Pancreas (tissue), 10 donors: Measurements from ENCODE around the gene CHST11. TPM values are rescaled to one million over a fixed set of nuclear protein-coding genes. Genes with fewer than 3 reads are reported as not detected.

Experiments used
- ATAC-seq, 4 donors: fragments of 200-7000 bp; cut with Tn5 transposase; one replicate each; pipeline versions ENCODE4 v1.8.0 to v1.9.1; 2020; ENCODE audit warnings: mild to moderate bottlenecking in 4 of 4, moderate library complexity in 4 of 4
- DNase-seq, 6 donors: peaks; one replicate each; pipeline ENCODE4 v3.0.0-alpha.2; 2020
- FAIRE-seq: peaks from 2 replicates; lab custom pipeline; 2012; peaks lifted over from hg19 to GRCh38; lab: Jason Lieb, UNC
- H3K27ac ChIP-seq, 4 donors: fragments of 200-600 bp; sonication (generic); 1 replicate in 3 of 4; 2 replicates in 1 of 4; pipeline versions ENCODE4 v1.5.0 to v1.8.0; 2020
- H3K27me3 ChIP-seq, 4 donors: fragments of 200-600 bp; one replicate each; pipeline ENCODE4 v1.8.0; 2021
- H3K36me3 ChIP-seq, 3 donors: fragments of 200-600 bp; sonication (generic) in 1 of 3; one replicate each; pipeline versions ENCODE4 v1.5.0 to v1.8.0; 2020 to 2021
- H3K4me1 ChIP-seq, 3 donors: fragments of 200-600 bp; one replicate each; pipeline ENCODE4 v1.8.0; 2021
- H3K4me3 ChIP-seq, 4 donors: fragments of 200-600 bp; sonication (generic) in 2 of 4; one replicate each; pipeline versions ENCODE4 v1.5.0 to v1.8.0; 2020 to 2021
- H3K9me3 ChIP-seq, 4 donors: fragments of 200-600 bp; one replicate each; pipeline ENCODE4 v1.8.0; 2021
- WGBS, 2 donors: extraction: QIAGEN DNeasy Blood & Tissue Kit; methylation state at CpG; one replicate each; pipeline ENCODE4 v1.1.7; 2013; 5-methylcytosine and 5-hydroxymethylcytosine counted together
- intact Hi-C, 3 donors: fragments of 100-400 bp; cut with DNase I; formaldehyde crosslinking; loops; one replicate each; pipeline versions ENCODE4 v1.11.1 to v1.14.2; 2022
- polyA plus RNA-seq, 2 donors: library from polyadenylated mRNA; stranded (reverse); fragments of 200-250 nt; gene quantifications; one replicate each; pipeline ENCODE4 v1.2.3, GENCODE V29; 2013
- total RNA-seq, 6 donors: library from RNA; stranded (reverse); fragmentation: NEBNext Ultra II Directional in 4 of 6; extraction: Animal tissue kit (Norgen Biotek cat#: 25700) in 4 of 6; gene quantifications; one replicate each; pipeline versions ENCODE4 v1.2.1 to v1.2.4, GENCODE V29; 2021 to 2023
- TF ChIP-seq, protein P1 (sequence below), 4 donors: fragments of 200-600 bp; sonication (generic) in 3 of 4; IDR thresholded peaks; one replicate each; pipeline versions ENCODE4 v1.5.0 to v1.8.0; 2021; ENCODE audit warnings: antibody characterized with exemption in 4 of 4
- donor health status: healthy with polysubstance abuse.
- donor health status: DM: no; HTN: no; CAD: no; lungs with moderate emphysema.
- donor health status: DM: no; HTN: no; CAD: no.
- donor health status: control.
- donor health status: control.
- donor health status: Bipolar disorder and iron deficiency.
- donor health status: DM: yes; HTN: yes; CAD: no.
- donor health status: DM: no; HTN: no; CAD: no.
- donor health status: DM: no; HTN: no; CAD: no.
- donor health status: DM: yes; HTN: yes; CAD: no.

Gene CHST11
- total and polyA plus RNA-seq, 8 donors, result 1.1 to 14.8 (median 7.8) TPM

DNA sequence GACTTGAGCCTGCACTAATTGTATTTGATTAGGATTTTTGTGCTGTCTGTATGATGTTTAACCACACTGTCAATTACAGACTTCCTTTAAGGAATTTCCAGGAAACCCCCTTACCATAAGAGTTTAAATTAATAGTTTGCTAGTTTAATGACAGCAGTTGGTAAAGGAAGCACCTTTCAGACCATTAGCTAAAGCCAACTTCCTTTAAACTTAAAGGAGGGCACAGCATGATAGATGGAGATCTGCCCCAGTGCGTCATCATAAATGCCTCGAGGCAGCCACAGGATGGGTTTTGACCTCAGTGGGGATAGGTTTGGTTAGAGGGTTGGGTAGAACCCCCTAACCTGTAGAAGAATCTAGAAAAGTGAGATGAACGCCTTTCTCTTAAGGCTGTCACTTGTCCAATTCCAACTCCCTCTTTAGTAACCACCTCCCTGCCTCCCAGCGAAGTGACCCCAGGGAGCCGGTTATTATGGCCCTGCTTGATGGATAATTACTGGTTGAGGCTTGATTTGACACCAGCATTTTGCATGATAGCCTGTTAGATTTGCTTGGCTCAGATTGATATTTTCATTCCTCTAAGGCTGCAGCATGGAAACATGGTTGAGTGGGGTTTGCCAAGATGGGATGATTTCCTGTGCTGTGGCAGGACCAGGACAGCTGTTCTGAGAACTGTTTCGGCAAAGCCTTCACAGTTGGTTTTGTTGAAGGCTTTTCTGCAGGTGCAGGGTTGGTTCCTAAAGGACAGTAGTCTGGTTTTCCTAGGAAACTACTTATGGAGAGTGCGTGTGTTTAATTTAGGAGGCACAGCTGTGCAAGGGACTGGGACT is 62.7 kb downstream of the CHST11 start:
- intact Hi-C loops, result no loop called here
- Histone ChIP-seq H3K4me1 (peaks cover 9 to 20% (median 11%) of the 10 kb centered on the region in 3 donors), H3K4me3 (no peak overlapping the region), H3K27me3 (no peaks in the 10 kb centered on the region), H3K27ac (no peak overlapping the region), H3K9me3 (no peaks in the 10 kb centered on the region), H3K36me3 (no peaks in the 10 kb centered on the region)
- 90 to 96% methylated on average over 7 of the region's 7 CpGs for WGBS, 2 donors
- TF ChIP-seq, protein P1, sequence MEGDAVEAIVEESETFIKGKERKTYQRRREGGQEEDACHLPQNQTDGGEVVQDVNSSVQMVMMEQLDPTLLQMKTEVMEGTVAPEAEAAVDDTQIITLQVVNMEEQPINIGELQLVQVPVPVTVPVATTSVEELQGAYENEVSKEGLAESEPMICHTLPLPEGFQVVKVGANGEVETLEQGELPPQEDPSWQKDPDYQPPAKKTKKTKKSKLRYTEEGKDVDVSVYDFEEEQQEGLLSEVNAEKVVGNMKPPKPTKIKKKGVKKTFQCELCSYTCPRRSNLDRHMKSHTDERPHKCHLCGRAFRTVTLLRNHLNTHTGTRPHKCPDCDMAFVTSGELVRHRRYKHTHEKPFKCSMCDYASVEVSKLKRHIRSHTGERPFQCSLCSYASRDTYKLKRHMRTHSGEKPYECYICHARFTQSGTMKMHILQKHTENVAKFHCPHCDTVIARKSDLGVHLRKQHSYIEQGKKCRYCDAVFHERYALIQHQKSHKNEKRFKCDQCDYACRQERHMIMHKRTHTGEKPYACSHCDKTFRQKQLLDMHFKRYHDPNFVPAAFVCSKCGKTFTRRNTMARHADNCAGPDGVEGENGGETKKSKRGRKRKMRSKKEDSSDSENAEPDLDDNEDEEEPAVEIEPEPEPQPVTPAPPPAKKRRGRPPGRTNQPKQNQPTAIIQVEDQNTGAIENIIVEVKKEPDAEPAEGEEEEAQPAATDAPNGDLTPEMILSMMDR (IDR thresholded peaks at IDR 0.05), result no peak
- ATAC-seq (no peak), FAIRE-seq (no peak), DNase-seq (no peak)

DNA sequence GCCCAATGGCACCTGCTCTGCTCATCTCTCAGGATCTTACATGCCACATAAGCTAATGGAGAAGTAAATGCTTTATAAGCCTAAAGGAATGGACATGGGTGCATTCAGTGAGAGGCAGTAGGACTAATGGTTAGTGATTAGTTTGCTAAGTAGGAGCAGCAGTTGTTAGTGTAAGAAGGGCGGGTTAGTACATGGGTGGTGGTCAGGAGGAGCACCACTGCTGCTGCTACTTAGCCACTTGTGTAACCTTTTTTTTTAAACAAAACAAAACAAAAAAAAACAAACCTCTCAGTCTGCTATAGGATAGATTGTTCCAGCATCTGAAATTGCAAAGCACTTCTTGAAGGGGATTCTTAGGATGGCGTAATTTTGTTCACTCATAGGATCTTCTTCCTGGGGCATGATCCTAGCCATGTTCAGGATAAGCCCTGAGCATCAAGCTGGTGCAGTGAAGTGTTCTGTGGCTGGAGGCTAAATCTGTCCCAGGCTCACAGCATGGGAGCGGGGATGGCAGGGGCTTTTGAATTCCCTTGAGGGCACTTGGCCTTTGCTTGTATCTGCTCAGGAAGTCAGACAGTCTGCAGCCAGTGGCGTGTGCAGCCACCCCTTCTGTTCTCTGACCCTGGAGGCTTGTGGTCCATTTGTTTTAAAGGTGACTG is 63.6 kb downstream of the CHST11 start:
- 89 to 90% methylated on average over 4 of the region's 4 CpGs for WGBS, 2 donors
- Histone ChIP-seq H3K4me1 (peaks cover 9 to 21% (median 12%) of the 10 kb centered on the region in 3 donors), H3K27ac (no peak overlapping the region), H3K27me3 (no peaks in the 10 kb centered on the region), H3K4me3 (no peak overlapping the region), H3K9me3 (no peaks in the 10 kb centered on the region), H3K36me3 (no peaks in the 10 kb centered on the region)
- TF ChIP-seq, protein P1 (IDR thresholded peaks at IDR 0.05), result no peak
- intact Hi-C loops, result no loop called here
- ATAC-seq (no peak), FAIRE-seq (no peak), DNase-seq (no peak)

DNA sequence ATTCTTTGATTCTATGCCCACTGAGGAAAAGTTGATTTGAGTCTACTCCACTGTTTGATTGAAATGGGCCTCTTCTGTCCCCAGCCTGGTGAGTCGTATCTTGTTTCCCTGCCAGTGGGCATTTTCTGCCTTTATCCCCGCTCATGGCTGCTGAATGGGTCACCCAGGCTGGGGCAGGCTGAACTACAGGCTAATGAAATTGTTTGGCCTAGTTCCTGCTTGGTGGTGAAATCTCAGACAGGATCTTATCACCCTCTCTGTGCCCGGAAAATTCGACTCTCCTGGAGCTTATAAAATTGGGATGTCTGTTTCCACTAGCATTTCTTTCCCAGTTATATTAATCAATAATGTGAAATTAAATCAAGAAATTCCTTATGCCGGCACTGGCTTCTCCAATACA is 65.0 kb downstream of the CHST11 start:
- WGBS, 2 donors, result 52 to 56% methylated on average over 5 of the region's 5 CpGs
- TF ChIP-seq, protein P1 (IDR thresholded peaks at IDR 0.05), result no peak
- FAIRE-seq (no peak), ATAC-seq (peak in 3 of 4 donors; percentile 21 to 35 (median 25)), DNase-seq (no peak)
- intact Hi-C loops, result no loop called here
- Histone ChIP-seq H3K36me3 (no peaks in the 10 kb centered on the region), H3K27me3 (no peaks in the 10 kb centered on the region), H3K4me3 (no peak overlapping the region), H3K27ac (no peak overlapping the region), H3K4me1 (peaks cover 9 to 24% (median 12%) of the 10 kb centered on the region in 3 donors), H3K9me3 (no peaks in the 10 kb centered on the region)

DNA sequence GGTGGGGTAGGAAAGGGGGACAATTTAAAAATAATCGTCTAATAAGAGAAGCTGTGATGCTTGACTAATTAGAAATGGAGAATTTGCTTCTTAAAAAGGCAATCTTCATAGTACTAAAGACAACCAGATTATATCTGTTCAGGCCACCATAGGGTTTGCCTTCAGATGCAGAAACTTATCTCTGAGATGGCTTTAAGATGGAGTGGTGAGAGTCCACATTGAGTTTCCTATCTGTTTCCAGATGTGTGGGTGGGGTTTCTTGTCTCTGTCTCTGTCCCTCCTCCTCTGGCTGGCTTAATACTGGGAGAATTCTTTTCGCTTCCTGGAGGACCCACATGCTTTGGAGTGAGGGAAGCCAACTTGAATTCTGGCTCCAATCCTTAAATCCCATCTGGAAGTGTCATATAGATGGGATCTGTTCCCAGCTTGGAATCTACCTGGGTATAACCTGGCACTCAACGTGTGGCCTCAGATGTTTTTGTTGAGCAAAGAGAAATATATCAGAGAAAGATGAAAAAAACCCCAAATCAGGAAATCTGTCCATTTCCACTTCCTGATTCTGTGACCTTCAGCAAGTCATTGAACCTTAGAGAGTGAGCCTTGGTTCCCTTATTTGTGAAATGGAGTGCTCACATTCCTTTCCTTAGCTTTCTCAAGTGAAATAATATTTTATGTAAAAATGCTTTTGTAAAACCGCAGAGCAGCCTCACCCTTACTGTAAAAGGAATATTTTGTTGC is 66.4 kb downstream of the CHST11 start:
- peak in 3 of 4 donors; percentile 19 to 62 (median 27) for ATAC-seq
- H3K27ac ChIP-seq, result peak overlapping the region in 2 of 4 donors; percentile 16 to 47

More for the DNA sequence above, 66.4 kb downstream of the CHST11 start:
- Histone ChIP-seq H3K9me3 (no peaks in the 10 kb centered on the region), H3K27me3 (no peaks in the 10 kb centered on the region), H3K4me3 (no peak overlapping the region), H3K4me1 (peaks cover 9 to 24% (median 12%) of the 10 kb centered on the region in 3 donors), H3K36me3 (no peaks in the 10 kb centered on the region)
- 52 to 56% methylated on average over 4 of the region's 4 CpGs for WGBS, 2 donors
- intact Hi-C loops, result no loop called here
- TF ChIP-seq, protein P1 (IDR thresholded peaks at IDR 0.05), result no peak
- FAIRE-seq (no peak), DNase-seq (no peak)
